Thoracic aorta (tissue), 2 donors: ENCODE results near the gene SURF2. TPM values are rescaled to one million over a fixed set of nuclear protein-coding genes. Genes with fewer than 3 reads are reported as not detected.

Experiments
- ATAC-seq: fragments of 150-250 bp; one replicate; pipeline ENCODE4 v1.8.0; 2017; ENCODE audit warnings: low read depth; ENCODE audit not compliant: insufficient number of reproducible peaks, low FRiP score
- DNase-seq: peaks from one replicate; pipeline ENCODE4 v3.0.0-alpha.2; 2020; ENCODE audit warnings: low spot score
- H3K27ac ChIP-seq, 2 donors: fragments of 200-600 bp; sonication (generic); 1 replicate in 1 of 2; 2 replicates in 1 of 2; pipeline ENCODE4 v1.5.1; 2016; ENCODE audit warnings: mild to moderate bottlenecking in 2 of 2, moderate library complexity in 2 of 2
- H3K27me3 ChIP-seq: fragments of 200-600 bp; sonication (generic); replicated peaks from 2 replicates; pipeline ENCODE4 v1.6.0; 2016; ENCODE audit warnings: mild to moderate bottlenecking; ENCODE audit not compliant: insufficient read depth
- H3K36me3 ChIP-seq: fragments of 200-600 bp; sonication (generic); one replicate; pipeline ENCODE4 v1.5.1; 2016
- H3K4me1 ChIP-seq, 2 donors: fragments of 200-600 bp; sonication (generic); 1 replicate in 1 of 2; 2 replicates in 1 of 2; pipeline versions ENCODE4 v1.5.1 to v1.6.0; 2016; ENCODE audit warnings: low read depth in 2 of 2, mild to moderate bottlenecking in 1 of 2; ENCODE audit not compliant: control insufficient read depth in 1 of 2
- H3K4me3 ChIP-seq: fragments of 200-600 bp; sonication (generic); 2 replicates; pipeline ENCODE4 v1.5.1; 2016; ENCODE audit warnings: mild to moderate bottlenecking
- H3K9me3 ChIP-seq: fragments of 200-600 bp; sonication (generic); 2 replicates; pipeline ENCODE4 v1.5.1; 2016
- total RNA-seq, 2 donors: library from RNA; depleted of rRNA; stranded (reverse); fragments of >200 nt; gene quantifications; one replicate each; pipeline versions ENCODE4 v1.1.0 to v1.2.3, GENCODE V29; 2016
- TF ChIP-seq, protein P1 (sequence below): fragments of 200-600 bp; sonication (generic); IDR thresholded peaks from one replicate; pipeline ENCODE4 v1.5.1; 2019; ENCODE audit warnings: antibody characterized with exemption

SURF2 gene
- total RNA-seq, 2 donors from 2014 or later, result 7.0 to 13.3 TPM

DNA sequence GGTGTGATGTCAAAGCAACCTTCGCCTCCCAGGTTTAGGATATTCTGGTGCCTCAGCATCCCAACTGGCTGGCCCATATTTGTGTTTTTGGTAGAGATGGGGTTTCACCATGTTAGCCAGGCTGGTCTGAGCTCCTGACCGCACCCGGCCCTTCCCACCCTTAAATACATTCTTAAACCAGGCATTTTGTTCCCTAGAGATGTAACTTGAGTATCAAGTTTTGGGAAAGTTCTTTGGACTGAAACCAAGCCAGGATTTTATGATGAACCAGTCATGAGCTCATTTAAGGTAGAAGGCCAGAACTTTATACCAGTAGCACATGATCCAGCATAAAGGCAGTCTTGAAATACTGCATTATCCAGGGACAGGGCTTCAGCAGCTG lies 4.8 kb upstream of the SURF2 start:
- no peak overlapping the region for H3K4me3 ChIP-seq
- H3K4me1 ChIP-seq, result peaks cover 19 to 40% of the 10 kb centered on the region in 2 donors
- ATAC-seq (no peak), DNase-seq (no peak)
- H3K36me3 ChIP-seq, result peaks cover 36% of the 10 kb centered on the region
- TF ChIP-seq, protein P1, sequence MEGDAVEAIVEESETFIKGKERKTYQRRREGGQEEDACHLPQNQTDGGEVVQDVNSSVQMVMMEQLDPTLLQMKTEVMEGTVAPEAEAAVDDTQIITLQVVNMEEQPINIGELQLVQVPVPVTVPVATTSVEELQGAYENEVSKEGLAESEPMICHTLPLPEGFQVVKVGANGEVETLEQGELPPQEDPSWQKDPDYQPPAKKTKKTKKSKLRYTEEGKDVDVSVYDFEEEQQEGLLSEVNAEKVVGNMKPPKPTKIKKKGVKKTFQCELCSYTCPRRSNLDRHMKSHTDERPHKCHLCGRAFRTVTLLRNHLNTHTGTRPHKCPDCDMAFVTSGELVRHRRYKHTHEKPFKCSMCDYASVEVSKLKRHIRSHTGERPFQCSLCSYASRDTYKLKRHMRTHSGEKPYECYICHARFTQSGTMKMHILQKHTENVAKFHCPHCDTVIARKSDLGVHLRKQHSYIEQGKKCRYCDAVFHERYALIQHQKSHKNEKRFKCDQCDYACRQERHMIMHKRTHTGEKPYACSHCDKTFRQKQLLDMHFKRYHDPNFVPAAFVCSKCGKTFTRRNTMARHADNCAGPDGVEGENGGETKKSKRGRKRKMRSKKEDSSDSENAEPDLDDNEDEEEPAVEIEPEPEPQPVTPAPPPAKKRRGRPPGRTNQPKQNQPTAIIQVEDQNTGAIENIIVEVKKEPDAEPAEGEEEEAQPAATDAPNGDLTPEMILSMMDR, result no peak
- no peak overlapping the region for H3K27ac ChIP-seq
- no peaks in the 10 kb centered on the region for H3K9me3 ChIP-seq
- no peaks in the 10 kb centered on the region for H3K27me3 ChIP-seq

DNA sequence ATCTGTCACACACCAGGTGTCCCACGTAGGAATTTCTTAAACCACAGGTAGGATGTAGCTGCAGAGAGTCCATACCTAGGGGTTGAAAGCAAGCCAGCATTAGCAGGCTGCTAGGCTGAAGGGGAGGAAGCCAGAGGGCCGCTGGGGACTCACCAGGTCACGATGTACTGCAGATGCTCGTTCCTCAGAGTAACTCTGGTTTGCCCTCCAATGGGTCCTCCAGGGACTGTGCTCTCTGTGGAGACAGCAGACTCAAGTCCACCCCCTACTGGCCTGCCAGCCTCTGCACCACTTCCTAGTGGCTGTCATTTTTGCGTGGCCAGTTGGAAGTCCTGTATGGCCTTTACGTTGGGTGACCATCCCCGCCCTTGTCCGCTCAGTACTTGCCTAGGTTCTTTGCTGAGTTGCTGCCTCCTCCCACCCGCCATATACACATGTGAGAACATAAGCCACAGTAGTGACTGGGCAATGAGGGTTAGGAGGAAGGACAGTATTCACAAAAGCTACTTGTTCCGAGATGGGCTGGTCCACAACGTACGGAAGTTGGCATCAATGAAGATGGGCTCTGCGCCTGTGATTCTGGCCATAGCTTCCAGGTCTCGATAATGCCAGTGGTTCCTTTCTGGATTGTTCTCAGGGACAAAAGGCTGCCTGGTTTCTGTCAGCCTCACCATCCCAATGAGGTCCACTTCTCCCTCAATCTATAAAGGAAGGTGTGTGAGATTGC lies 4.3 kb upstream of the SURF2 start:
- Histone ChIP-seq H3K9me3 (no peaks in the 10 kb centered on the region), H3K36me3 (peaks cover 36% of the 10 kb centered on the region), H3K27me3 (no peaks in the 10 kb centered on the region), H3K4me1 (peaks cover 19 to 38% of the 10 kb centered on the region in 2 donors), H3K27ac (no peak overlapping the region), H3K4me3 (no peak overlapping the region)
- TF ChIP-seq, protein P1, result peak; percentile 15
- ATAC-seq (no peak), DNase-seq (no peak)

DNA sequence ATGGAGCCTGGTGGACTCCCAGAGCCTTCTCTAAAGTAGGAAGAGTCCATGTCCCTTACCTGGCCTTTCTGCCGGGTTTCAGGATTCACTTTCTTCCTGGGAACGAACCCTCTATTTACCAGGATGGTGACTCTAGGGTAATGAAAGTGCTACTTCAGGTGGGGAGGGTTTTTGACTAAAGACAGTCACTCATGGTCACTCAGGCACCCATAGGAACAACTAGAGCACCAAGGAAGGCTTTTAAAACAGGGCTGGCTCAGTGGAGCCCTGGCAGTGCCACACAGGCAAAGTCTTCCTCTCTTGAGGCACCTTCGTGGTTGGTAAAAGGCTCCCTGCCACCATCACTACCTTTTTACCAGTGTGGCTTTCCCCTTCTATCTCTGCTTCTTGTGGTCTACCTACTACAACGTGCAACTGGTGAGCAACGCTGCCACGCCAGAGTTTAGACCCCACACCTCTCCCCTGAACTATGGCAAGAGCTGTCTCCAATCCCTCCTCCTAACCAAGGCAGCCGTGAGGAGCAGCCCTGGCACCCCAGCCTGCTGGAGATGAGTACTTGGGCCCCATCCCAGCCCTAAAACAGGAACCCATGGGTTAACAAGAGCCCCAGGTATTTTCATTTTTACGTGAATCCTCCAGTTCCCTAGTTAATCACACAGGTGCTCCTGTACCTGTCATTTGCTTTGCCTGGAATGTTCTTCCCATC lies 3.6 kb upstream of the SURF2 start:
- Histone ChIP-seq H3K27ac (no peak overlapping the region), H3K27me3 (no peaks in the 10 kb centered on the region), H3K4me3 (no peak overlapping the region), H3K4me1 (peaks cover 21 to 43% of the 10 kb centered on the region in 2 donors), H3K36me3 (peaks cover 36% of the 10 kb centered on the region), H3K9me3 (no peaks in the 10 kb centered on the region)
- TF ChIP-seq, protein P1, result no peak
- DNase-seq (no peak), ATAC-seq (no peak)

DNA sequence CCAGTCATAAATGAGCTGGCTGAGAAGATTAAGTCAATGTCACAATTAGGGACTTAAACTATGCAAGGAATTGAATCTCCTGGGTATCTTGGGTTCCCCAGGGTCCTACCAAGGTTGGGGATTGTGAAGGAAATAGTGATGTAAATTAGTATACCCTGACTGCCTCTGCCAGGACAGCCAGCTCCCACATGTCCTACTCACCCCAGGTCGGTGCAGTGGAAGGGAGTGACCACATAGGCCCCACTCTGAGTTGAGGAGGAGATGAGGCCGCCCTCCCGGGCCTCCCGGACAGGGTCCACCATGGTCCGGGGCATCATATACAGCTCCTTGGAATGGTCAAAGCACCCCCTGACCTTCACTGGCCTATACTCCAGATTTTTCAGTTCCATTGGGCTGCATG lies 2.8 kb upstream of the SURF2 start:
- Histone ChIP-seq H3K27ac (no peak overlapping the region), H3K36me3 (peaks cover 36% of the 10 kb centered on the region), H3K4me1 (peaks cover 21 to 43% of the 10 kb centered on the region in 2 donors), H3K27me3 (no peaks in the 10 kb centered on the region), H3K4me3 (no peak overlapping the region), H3K9me3 (no peaks in the 10 kb centered on the region)
- ATAC-seq, result no peak
- TF ChIP-seq, protein P1, result no peak
- DNase-seq, result no peak

DNA sequence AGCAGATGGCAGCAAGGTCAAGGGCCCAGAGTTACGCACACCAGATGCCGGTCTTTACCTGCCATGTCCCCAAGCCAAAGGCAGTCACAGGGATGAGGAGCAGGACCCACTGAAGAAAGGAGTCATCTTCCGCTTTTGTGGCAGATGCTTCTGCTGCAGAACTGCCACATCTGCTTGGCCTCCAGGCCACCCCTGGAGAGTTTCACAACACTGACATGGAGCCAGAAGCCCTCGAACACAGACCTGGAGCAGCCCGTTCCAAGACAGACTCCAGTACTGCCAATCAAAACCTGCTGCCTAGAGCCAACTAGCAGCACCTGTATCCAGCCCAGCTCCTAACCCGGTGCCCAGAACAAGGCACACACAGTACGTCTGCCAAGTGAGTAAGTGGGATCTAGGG lies 1.6 kb upstream of the SURF2 start:
- ATAC-seq (no peak), DNase-seq (no peak)
- TF ChIP-seq, protein P1, result no peak
- Histone ChIP-seq H3K4me1 (peaks cover 15 to 31% of the 10 kb centered on the region in 2 donors), H3K27me3 (no peaks in the 10 kb centered on the region), H3K9me3 (no peaks in the 10 kb centered on the region), H3K4me3 (no peak overlapping the region), H3K27ac (no peak overlapping the region), H3K36me3 (peaks cover 28% of the 10 kb centered on the region)
